ENCODE results near the gene LHFPL3.
"Not testable (repeated sequence)": the region's sequence is repeated elsewhere in the genome, so short reads cannot be mapped to it uniquely, and the experiment has no call there.

The LHFPL3 gene

GRCh38 chr7:104486931-104487330 lies 158.5 kb downstream of the LHFPL3 start:
- DNase-seq, result no peak

GRCh38 chr7:104487642-104488041 lies 159.2 kb downstream of the LHFPL3 start:
- no peak for DNase-seq

GRCh38 chr7:104497379-104497967 lies 169.1 kb downstream of the LHFPL3 start:
- no peak for DNase-seq

DNA sequence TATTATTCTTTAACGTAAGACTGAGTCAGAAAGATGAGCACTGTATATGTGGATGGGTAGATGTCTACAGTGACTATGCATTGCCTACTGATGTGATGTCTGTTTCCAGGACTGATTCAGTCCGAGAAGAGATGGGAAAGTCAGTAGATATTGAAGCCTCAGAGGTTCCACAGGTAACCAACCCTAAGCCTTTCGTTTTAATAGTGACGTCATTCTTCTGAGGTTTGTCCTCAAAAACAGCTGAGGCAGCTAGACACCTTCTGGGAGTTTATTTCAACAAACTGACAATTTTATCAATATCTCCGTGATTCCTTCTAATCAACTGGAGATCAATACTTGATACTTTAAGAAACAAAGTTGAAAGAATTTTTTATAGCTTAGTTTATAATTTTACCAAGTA lies 171.6 kb downstream of the LHFPL3 start:
- no peak for DNase-seq

DNA sequence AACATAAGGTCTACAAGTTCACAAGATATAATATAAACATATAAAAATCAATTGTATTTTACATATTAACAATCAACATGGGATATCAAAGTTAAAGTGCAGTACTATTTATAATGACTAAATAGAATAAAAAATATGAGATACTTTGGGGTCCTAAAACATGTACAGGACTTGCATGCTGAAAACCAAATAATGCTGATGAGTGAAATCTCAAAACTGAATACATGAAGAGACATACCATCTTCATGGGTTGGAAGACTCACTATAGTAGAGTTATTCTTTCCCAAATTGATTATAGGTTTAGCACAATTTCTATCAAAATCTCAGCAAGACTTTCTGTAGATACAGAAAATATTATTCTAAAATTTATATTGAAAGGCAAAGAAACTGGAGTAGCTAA lies 181.5 kb downstream of the LHFPL3 start:
- no peak for DNase-seq

DNA sequence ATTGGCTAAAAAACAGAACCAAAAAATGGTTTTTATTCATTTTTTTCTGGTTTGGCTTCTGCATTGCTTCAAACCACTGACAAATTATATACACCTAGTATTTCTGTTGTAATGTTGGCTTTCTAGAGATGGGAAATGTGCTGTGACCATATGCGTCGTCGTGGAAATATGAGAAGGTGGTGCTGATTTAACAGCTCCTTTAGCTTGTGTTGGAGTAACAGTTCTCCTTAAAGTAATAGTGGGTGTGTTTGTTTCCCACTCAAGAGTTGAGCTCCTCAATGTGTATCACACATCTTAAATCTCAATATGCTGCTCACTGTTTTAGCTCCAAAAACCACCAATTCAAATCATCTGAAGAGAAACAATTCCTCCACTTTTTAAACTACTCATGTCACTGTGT lies 196.4 kb downstream of the LHFPL3 start:
- DNase-seq, result no peak

GRCh38 chr7:104528142-104528541 lies 199.7 kb downstream of the LHFPL3 start:
- no peak for DNase-seq

DNA sequence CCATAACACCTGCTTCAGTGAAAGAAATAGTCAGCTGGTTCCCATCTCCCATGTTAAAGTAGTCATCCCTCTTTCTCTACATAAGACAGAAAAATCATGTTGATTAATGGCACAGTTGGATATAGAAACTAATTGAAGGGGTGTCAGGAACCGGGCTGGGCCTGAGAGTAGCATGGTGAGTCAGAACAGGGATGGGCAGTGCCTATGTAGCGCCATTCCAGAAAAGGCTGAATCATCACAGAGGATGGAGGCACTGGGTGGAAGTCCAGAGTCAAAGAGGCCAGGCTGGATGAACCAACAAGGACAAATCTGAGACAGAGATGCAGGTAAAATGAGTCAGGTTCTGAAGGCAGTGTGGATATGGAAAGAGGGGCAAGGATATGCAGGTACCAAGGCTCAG lies 201.2 kb downstream of the LHFPL3 start:
- DNase-seq, result no peak

DNA sequence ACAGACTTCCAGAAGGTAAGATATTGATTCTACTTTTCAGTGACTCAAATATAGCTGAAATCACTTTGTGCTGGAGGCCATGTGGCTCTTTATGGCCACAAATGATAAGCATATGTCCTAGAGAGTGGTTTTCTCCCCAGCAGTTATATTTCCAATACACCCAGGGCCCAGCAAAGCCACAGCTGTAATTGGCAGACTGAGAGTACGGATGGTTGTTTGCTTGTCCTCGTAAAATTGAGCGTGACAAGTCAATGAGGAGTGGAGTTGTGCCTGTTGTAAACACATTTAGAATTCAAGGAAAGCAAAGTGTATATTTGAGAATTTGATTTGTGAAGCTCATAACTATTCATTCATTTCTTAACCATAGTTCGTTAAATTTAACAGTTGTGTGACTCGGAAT lies 201.8 kb downstream of the LHFPL3 start:
- DNase-seq, result no peak

DNA sequence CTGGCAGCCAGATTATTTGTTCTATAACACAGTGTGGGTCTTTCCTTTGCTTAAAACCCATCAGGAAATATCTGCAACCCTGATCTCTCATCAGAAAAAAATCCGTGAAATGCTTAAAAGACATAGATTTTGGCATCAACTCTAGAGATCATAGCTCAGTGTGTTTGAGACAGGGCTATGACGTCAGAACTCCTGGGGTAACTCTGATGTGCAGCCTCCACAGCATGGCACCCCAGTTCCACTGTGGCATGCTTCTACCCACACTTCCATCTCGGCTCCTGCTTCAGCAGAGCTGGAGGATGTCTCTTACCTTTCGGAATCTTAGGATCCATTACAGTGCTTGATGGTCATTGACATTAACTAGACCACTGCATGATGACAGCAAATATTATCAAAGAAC lies 205.7 kb downstream of the LHFPL3 start:
- DNase-seq, result no peak

DNA sequence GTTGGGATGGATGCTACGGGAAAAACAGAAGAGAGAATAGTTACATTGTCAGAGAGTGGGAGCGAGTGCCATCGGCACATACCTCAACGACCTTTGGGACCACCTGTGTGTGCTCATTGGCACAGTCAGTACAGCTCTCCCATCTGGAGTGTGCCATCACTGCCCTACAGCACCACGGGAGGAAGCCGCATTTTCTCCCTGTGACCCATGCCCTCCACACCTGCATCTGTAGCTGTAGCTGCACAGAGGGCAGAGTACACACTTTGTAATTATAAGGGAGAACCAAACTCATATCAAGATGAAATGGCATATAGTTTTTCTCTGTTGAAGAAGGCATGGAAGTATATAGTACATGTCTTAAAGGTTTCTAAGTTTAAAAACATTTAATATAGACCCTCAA lies 207.4 kb downstream of the LHFPL3 start:
- DNase-seq, result no peak

GRCh38 chr7:104536956-104537355 lies 208.6 kb downstream of the LHFPL3 start:
- no peak for DNase-seq

- DNase-seq, result no peak
These were observed 209.7 kb downstream of the LHFPL3 start for GRCh38 chr7:104538152-104538551.

GRCh38 chr7:104541897-104542296 lies 213.5 kb downstream of the LHFPL3 start:
- DNase-seq, result no peak

GRCh38 chr7:104548861-104549260 lies 220.5 kb downstream of the LHFPL3 start:
- DNase-seq, result no peak

DNA sequence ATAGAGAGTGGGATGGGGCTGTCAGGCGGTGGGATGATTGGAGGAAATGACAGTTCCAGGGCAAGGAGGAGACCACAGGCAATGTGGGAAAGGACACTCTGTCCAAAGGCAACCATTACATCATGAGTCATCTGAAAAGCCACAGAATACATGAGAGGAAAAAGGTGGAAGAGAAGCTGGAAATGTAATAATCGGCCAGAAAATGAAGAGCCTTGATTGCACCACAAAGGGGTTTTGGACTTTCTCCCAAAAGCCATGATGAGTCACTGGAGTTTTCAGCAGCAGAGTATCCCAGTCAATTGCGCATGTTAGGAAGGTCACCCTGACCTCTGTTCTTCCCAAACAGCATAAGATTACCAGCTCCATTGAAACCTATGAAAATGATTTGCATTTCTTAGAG lies 222.0 kb downstream of the LHFPL3 start:
- DNase-seq, result no peak

DNA sequence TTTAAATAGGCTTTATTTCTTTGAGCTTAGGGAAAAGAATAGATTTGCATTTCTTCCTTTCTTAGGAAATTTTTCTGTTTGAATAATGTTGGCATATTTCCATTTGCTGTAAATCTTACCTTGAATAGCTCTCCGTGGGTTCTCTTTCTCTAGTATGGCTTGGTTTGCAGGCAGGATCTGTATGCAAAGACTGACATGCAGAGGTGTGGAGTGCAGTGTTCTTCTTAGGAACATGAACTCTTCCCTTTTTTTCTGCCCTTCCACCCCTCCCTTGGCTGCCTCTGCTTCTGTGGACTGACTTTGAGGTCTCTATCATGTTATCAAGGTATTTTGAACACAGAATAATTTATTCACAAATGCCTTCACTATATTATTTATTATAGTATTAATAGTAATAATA lies 222.8 kb downstream of the LHFPL3 start:
- no peak for DNase-seq

DNA sequence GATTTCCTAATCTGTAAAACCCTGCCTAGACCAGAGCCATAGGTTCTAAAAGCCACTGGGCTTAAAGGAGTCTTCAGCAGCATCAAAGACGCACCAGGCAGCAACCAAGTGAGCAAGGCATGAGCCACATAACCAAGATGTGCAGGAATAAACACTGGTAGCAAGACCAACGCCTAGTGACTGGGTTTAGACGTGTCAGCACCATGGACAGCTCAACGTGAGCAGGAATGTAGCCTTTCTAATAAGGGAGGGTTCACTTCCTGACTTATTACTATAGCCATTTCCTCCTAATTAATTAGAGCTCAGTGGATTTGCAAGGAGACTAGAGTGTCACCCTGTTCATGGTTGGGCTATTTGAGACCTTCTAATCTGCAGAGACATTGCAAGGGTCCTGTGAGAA lies 223.7 kb downstream of the LHFPL3 start:
- no peak for DNase-seq

DNA sequence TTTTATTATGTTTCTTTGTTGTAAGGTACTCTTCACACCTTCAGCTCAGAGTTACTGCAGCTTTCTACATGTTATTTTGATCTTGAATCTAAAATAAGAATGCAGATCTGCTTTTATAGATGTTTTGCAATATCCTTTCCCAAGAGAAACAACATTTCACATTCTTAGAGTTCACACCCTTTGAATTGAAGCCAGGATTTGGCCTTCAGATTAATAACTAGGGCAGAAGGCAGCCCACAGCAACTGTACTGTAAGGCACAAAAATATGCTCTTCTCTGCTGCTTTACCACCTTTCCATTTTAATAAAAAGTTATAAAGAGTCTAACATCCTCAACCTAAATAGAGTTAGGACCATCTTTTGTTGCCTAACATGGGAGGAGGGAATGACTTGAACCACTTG lies 224.7 kb downstream of the LHFPL3 start:
- DNase-seq, result no peak

GRCh38 chr7:104563350-104563901 lies 235.0 kb downstream of the LHFPL3 start:
- DNase-seq, result not testable (repeated sequence)

DNA sequence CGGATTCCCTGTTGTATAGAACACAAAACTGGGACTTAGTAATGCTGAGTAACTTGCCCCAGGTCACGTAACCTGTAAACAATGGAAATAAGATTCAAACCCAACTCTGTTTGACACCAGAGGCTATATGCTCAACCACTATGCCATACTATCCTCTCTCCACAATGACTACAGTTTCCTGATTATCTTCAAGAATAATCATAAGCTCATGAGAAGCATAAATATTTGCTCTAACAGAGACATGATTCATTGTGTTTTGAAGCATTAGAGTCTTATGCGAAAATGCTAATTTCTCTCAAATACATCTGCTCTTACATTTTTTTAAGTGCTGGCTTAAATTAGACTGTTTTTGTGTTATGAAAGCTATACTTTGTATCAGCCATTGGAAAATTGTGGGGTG lies 241.3 kb downstream of the LHFPL3 start:
- no peak for DNase-seq

GRCh38 chr7:104572554-104572953 lies 244.2 kb downstream of the LHFPL3 start:
- no peak for DNase-seq

DNA sequence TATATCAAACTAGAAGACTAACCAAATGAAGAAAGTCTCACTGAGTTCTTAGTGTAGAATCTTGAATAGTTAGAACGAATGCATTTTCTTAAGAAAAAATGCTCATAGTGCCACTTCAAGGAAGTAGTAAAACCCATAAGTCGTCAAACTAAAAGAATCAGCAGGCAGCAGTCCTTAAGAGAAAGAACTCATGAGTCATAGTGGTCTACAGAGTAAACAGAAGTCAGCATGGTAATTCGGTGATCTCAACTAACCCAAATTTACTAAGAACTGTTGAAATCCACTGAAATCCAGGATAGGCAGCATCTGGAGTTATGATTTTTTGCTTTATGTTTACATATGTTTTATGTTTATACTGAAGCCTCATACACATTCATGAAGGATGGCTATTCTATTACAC lies 256.2 kb downstream of the LHFPL3 start:
- no peak for DNase-seq

DNA sequence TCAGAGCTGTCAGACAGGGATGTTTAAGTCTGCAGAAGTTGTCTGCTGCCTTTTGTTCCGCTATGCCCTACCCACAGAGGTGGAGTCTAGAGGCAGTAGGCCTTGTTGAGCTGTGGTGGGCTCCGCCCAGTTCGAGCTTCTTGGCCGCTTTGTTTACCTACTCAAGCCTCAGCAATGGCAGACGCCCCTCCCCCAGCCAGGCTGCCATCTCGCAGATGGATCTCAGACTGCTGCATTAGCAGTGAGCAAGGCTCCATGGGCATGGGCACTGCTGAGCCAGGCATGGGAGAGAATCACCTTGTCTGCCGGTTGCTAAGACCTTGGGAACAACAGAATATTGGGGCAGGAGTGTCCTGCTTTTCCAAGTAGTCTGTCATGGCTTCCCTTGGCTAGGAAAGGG lies 267.2 kb downstream of the LHFPL3 start:
- not testable (repeated sequence) for DNase-seq

DNA sequence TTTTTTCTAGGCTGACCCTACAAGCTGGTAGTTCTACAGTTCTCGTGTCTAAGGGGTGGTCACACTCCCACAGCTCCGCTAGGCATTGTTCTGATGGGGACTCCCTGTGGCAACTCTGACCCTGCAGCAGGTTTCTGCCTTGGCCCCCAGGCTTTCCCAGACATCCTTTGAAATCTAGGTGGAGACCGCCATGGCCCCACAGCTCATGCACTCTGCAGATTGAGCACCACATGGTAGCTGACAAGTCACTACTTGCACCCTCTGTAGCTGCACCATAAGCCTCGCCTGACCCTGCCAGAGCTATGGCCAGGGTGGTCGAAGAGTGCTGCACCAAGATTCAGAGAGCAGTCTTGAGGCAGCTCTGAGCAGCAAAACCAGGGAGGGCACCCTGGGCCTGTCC lies 275.6 kb downstream of the LHFPL3 start:
- no peak for DNase-seq

GRCh38 chr7:104604706-104605105 lies 276.3 kb downstream of the LHFPL3 start:
- DNase-seq, result no peak

All from SIG-M5 (cell line).